GM12878 (cell line): ENCODE measurements around the gene STAMBP. TPM values are rescaled to one million over a fixed set of nuclear protein-coding genes. Genes with fewer than 3 reads are reported as not detected.

Experiments used
- ATAC-seq: fragments of 200-7000 bp; cut with Tn5 transposase; 3 replicates; pipeline ENCODE4 v1.9.1; 2020; ENCODE audit warnings: mild to moderate bottlenecking, moderate library complexity
- BruUV-seq: library from RNA; stranded (reverse); fragments of 400-500 nt; replicated peaks from 2 replicates; lab custom pipeline; 2021; lab: Mats Ljungman, UMichigan
- CTCF ChIA-PET: fragments of 300-600 bp; sonication (Branson Sonifier 250); formaldehyde crosslinking; extraction: SDS; loops from one replicate; lab custom pipeline; 2021; ENCODE audit warnings: inconsistent platforms; lab: Yijun Ruan, JAX
- POLR2A ChIA-PET: fragments of 350-600 bp; formaldehyde crosslinking; extraction: SDS; loops from one replicate; lab custom pipeline; 2021; ENCODE audit warnings: inconsistent platforms; lab: Charles Lee
- RAD21 ChIA-PET: fragments of 300-600 bp; sonication (Branson Sonifier 250); formaldehyde crosslinking; loops from one replicate; lab custom pipeline; 2023; ENCODE audit warnings: antibody characterized with exemption; ENCODE audit not compliant: unreplicated experiment; lab: Charles Lee
- SMC1A ChIA-PET: fragments of 300-600 bp; sonication (Branson Sonifier 250); formaldehyde crosslinking; loops from one replicate; lab custom pipeline; 2023; ENCODE audit not compliant: unreplicated experiment, uncharacterized antibody; lab: Charles Lee
- DNase-seq: peaks from one replicate; pipeline ENCODE4 v3.0.0-alpha.2; 2011; ENCODE audit warnings: low read depth, low spot score
- FAIRE-seq: peaks from 3 replicates; lab custom pipeline; 2011; peaks lifted over from hg19 to GRCh38; lab: Jason Lieb, UNC
- H2AFZ ChIP-seq: 2 replicates; pipeline ENCODE4 v1.6.0; 2011; ENCODE audit warnings: low read depth, low read length, control low read depth; ENCODE audit not compliant: control insufficient read depth
- H3K27ac ChIP-seq: 2 replicates; pipeline ENCODE4 v1.5.1; 2011; ENCODE audit warnings: control low read depth; ENCODE audit not compliant: control insufficient read depth, insufficient read depth
- H3K27me3 ChIP-seq, 2 experiments: replicated peaks in 1 of 2; 2 replicates each; pipeline versions ENCODE4 v1.6.0 to v1.6.1; 2011; ENCODE audit warnings: low read length in 1 of 2; ENCODE audit not compliant: control insufficient read depth in 2 of 2, insufficient read depth in 2 of 2
- H3K36me3 ChIP-seq, 2 experiments: 2 replicates each; pipeline ENCODE4 v1.5.1; 2011; ENCODE audit warnings: low read length in 1 of 2; ENCODE audit not compliant: control insufficient read depth in 2 of 2, insufficient read depth in 2 of 2
- H3K4me1 ChIP-seq: 2 replicates; pipeline ENCODE4 v1.6.1; 2011; ENCODE audit warnings: mild to moderate bottlenecking, low read length, moderate library complexity, mixed read lengths; ENCODE audit not compliant: control insufficient read depth, insufficient read depth
- H3K4me2 ChIP-seq: 2 replicates; pipeline ENCODE4 v1.6.0; 2011; ENCODE audit warnings: control low read depth; ENCODE audit not compliant: control insufficient read depth, insufficient read depth
- H3K4me3 ChIP-seq: fragments of 200-600 bp; sonication (generic); 2 replicates; pipeline ENCODE4 v1.5.1; 2016
- H3K79me2 ChIP-seq: 2 replicates; pipeline ENCODE4 v1.6.0; 2011; ENCODE audit warnings: low read length; ENCODE audit not compliant: control insufficient read depth, insufficient read depth
- H3K9ac ChIP-seq: 2 replicates; pipeline ENCODE4 v1.8.0; 2011; ENCODE audit warnings: low read length, control low read depth, mixed read lengths; ENCODE audit not compliant: control insufficient read depth, insufficient read depth
- H3K9me3 ChIP-seq: replicated peaks from 3 replicates; pipeline ENCODE4 v1.5.1; 2011; ENCODE audit warnings: mild to moderate bottlenecking, low read length; ENCODE audit not compliant: control insufficient read depth, insufficient read depth
- H4K20me1 ChIP-seq: 2 replicates; pipeline ENCODE4 v1.6.0; 2011; ENCODE audit not compliant: control insufficient read depth, insufficient read depth
- BHLHE40 ChIP-seq, 2 experiments: fragments of 450-650 bp in 1 of 2; IDR thresholded peaks; 2 replicates each; pipeline ENCODE4 v1.6.1; 2011 to 2017; ENCODE audit warnings: low read depth in 2 of 2, borderline replicate concordance in 1 of 2, improper control_type of control experiment in 1 of 2, low read length in 1 of 2, mild to moderate bottlenecking in 1 of 2
- BMI1 ChIP-seq: fragments of 450-650 bp; IDR thresholded peaks from 2 replicates; pipeline ENCODE4 v1.6.1; 2016; ENCODE audit warnings: mild to moderate bottlenecking, moderate library complexity, borderline replicate concordance
- CHD1 ChIP-seq: IDR thresholded peaks from 2 replicates; pipeline ENCODE4 v1.6.1; 2012; ENCODE audit warnings: low read depth, low read length, improper control_type of control experiment
- EP300 ChIP-seq, 2 experiments: fragments of 150-350 bp in 1 of 2; IDR thresholded peaks; 2 replicates each; pipeline ENCODE4 v1.6.1; 2011 to 2012; ENCODE audit warnings: low read depth in 2 of 2, low read length in 2 of 2, borderline replicate concordance in 1 of 2, improper control_type of control experiment in 1 of 2, inconsistent platforms in 1 of 2; ENCODE audit not compliant: control insufficient read depth in 1 of 2
- KLF5 ChIP-seq: fragments of 450-650 bp; IDR thresholded peaks from 2 replicates; pipeline ENCODE4 v1.6.1; 2014; ENCODE audit warnings: mild to moderate bottlenecking; ENCODE audit not compliant: partially characterized antibody
- LARP7 ChIP-seq: fragments of 450-650 bp; IDR thresholded peaks from 2 replicates; pipeline ENCODE4 v1.6.1; 2017; ENCODE audit warnings: mild to moderate bottlenecking
- NR2C2 ChIP-seq: IDR thresholded peaks from 2 replicates; pipeline ENCODE4 v1.6.1; 2011; ENCODE audit warnings: borderline replicate concordance, low read depth; ENCODE audit not compliant: control insufficient read depth, insufficient read length
- ZNF207 ChIP-seq: fragments of 450-650 bp; IDR thresholded peaks from 2 replicates; pipeline ENCODE4 v1.6.1; 2014; ENCODE audit warnings: antibody characterized with exemption, mild to moderate bottlenecking, borderline replicate concordance
- ZNF24 ChIP-seq: fragments of 450-650 bp; IDR thresholded peaks from 2 replicates; pipeline ENCODE4 v1.6.1; 2017; ENCODE audit warnings: antibody characterized with exemption, mild to moderate bottlenecking
- ZNF274 ChIP-seq: IDR thresholded peaks from one replicate; pipeline ENCODE4 v1.8.0; 2011; ENCODE audit not compliant: insufficient read length, insufficient read depth
- WGBS: methylation state at CpG from one replicate; pipeline ENCODE4 v1.1.6; 2016; ENCODE audit warnings: low lambda C conversion rate; ENCODE audit not compliant: insufficient replicate concordance, insufficient coverage; ENCODE audit errors: missing lambda C conversion rate; 5-methylcytosine and 5-hydroxymethylcytosine counted together
- in situ Hi-C: fragments of 300-500 bp; cut with MboI; formaldehyde crosslinking; loops from 9 replicates; pipeline ENCODE4 v1.14.3; 2018; ENCODE audit warnings: mixed read lengths
- intact Hi-C: fragments of 100-400 bp; cut with micrococcal nuclease; formaldehyde crosslinking; loops from one replicate; pipeline ENCODE4 v1.14.2; 2022; ENCODE audit not compliant: unreplicated experiment
- polyA plus RNA-seq, 11 experiments: library from polyadenylated mRNA; depleted of rRNA in 4 of 11; unstranded in 6 of 11; stranded (reverse) in 5 of 11; fragments of >200 nt; fragmentation: Nextera tagmentation in 4 of 11; fragmentation: Illumina TruSeq in 1 of 11; extraction: Ambion mirVana in 4 of 11; extraction: Trizol in 1 of 11; gene quantifications; 1 replicate in 1 of 11; 2 replicates in 10 of 11; pipeline versions ENCODE4 v1.2.1 to v1.2.3, GENCODE V29; 2011 to 2016; ENCODE audit warnings: inconsistent platforms in 2 of 11, missing spikeins in 2 of 11, low read depth in 1 of 11
- total RNA-seq, 4 experiments: library from RNA; depleted of rRNA in 3 of 4; stranded (reverse); fragments of >200 nt in 3 of 4; fragmentation: Illumina TruSeq in 1 of 4; extraction: Trizol in 1 of 4; gene quantifications; 2 replicates each; pipeline versions ENCODE4 v1.2.1 to v1.2.3, GENCODE V29; 2013 to 2021
- TF ChIP-seq, protein P1 (sequence below): IDR thresholded peaks from 2 replicates; pipeline ENCODE4 v1.6.1; 2011; ENCODE audit warnings: borderline replicate concordance, low read depth, mild to moderate bottlenecking, moderate library complexity, low read length; ENCODE audit not compliant: insufficient read depth, poor library complexity, severe bottlenecking
- TF ChIP-seq, protein P2 (sequence below): fragments of 450-650 bp; IDR thresholded peaks from 2 replicates; pipeline ENCODE4 v1.6.1; 2016; ENCODE audit warnings: mild to moderate bottlenecking
- TF ChIP-seq, protein P3 (sequence below): IDR thresholded peaks from 2 replicates; pipeline ENCODE4 v1.6.1; 2012; ENCODE audit warnings: improper control_type of control experiment, low read depth, low read length; ENCODE audit not compliant: insufficient replicate concordance

The STAMBP gene
- total and polyA plus RNA-seq, 10 of the 15 experiments (the other 5 are each of a cell fraction or from before 2014, with no cell fraction given) = 38.9 to 84.1 (median 69.7) TPM

DNA sequence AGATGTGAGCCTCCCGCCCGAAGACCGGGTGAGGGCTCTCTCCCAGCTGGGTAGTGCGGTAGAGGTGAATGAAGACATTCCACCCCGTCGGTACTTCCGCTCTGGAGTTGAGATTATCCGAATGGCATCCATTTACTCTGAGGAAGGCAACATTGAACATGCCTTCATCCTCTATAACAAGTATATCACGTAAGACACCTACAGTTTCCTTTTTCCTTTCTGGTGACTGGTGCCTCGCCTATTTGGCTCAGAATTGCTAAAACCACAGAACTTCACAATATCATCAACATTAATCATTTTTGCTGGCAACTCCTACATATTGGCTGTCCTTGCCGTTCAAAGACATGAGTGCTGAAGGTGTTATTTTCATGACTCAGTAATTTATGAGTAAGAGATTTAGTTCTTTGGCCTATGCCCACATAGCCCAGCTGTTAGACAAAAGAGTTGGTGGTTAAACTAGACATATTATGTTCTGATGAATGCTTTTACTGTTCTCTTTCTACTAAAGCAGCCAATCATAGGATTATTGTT is 2.2 kb downstream of the STAMBP start:
- ChIA-PET RAD21 (no interaction called here), CTCF (no interaction called here), POLR2A (interaction anchor here (0.6 kb wide), 1 partner anchor 34 kb away, joined by 3 read pairs; no protein-coding TSS in a partner anchor), SMC1A (interaction anchor here (0.5 to 1.1 kb wide), 2 partner anchors 77 to 143 kb away, joined by 3 read pairs; no protein-coding TSS in a partner anchor)
- peaks cover 23% of the 10 kb centered on the region for H3K79me2 ChIP-seq
- H3K9me3 ChIP-seq = peaks cover 3% of the 10 kb centered on the region
- no peak overlapping the region for H2AFZ ChIP-seq
- FAIRE-seq (no peak), ATAC-seq (peak; percentile 36), DNase-seq (no peak)
- H3K4me1 ChIP-seq = peaks cover 7% of the 10 kb centered on the region; the same call in 1 of the 2 replicates
- 85% methylated on average over 11 of the region's 11 CpGs for WGBS
- H3K27me3 ChIP-seq = no peaks in the 10 kb centered on the region
- BruUV-seq = no TSS peak
- peaks cover 0 to 4% of the 10 kb centered on the region in 2 experiments; a peak in 2 of 4 replicates for H3K36me3 ChIP-seq
- H4K20me1 ChIP-seq = no peaks in the 10 kb centered on the region
- H3K27ac ChIP-seq = no peak overlapping the region; the same call in 1 of the 2 replicates
- intact Hi-C loops (no loop called here), in situ Hi-C loops (no loop called here)
- no peak overlapping the region for H3K9ac ChIP-seq
- H3K4me3 ChIP-seq = no peak overlapping the region
- H3K4me2 ChIP-seq = peak overlapping the region; percentile 85
- TF ChIP-seq, protein P1, sequence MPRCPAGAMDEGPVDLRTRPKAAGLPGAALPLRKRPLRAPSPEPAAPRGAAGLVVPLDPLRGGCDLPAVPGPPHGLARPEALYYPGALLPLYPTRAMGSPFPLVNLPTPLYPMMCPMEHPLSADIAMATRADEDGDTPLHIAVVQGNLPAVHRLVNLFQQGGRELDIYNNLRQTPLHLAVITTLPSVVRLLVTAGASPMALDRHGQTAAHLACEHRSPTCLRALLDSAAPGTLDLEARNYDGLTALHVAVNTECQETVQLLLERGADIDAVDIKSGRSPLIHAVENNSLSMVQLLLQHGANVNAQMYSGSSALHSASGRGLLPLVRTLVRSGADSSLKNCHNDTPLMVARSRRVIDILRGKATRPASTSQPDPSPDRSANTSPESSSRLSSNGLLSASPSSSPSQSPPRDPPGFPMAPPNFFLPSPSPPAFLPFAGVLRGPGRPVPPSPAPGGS = peak; percentile 62
- TF ChIP-seq, protein P2, sequence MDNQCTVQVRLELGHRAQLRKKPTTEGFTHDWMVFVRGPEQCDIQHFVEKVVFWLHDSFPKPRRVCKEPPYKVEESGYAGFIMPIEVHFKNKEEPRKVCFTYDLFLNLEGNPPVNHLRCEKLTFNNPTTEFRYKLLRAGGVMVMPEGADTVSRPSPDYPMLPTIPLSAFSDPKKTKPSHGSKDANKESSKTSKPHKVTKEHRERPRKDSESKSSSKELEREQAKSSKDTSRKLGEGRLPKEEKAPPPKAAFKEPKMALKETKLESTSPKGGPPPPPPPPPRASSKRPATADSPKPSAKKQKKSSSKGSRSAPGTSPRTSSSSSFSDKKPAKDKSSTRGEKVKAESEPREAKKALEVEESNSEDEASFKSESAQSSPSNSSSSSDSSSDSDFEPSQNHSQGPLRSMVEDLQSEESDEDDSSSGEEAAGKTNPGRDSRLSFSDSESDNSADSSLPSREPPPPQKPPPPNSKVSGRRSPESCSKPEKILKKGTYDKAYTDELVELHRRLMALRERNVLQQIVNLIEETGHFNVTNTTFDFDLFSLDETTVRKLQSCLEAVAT = peak; percentile 34; the same call in 1 of the 2 replicates
- TF ChIP-seq BMI1 = no peak
- TF ChIP-seq BHLHE40 (IDR thresholded peaks at IDR 0.05; ENCODE audit: borderline replicate concordance in 1 of 2, low read depth in 2 of 2, low read length in 1 of 2) = no peak
- no peak for TF ChIP-seq ZNF207
- no peak for TF ChIP-seq LARP7
- TF ChIP-seq ZNF24 = no peak
- no peak for TF ChIP-seq NR2C2
- no peak for TF ChIP-seq ZNF274
- no peak for TF ChIP-seq EP300 (IDR thresholded peaks at IDR 0.05; ENCODE audit: borderline replicate concordance in 1 of 2, control insufficient read depth in 1 of 2, low read depth in 2 of 2, low read length in 2 of 2)
- TF ChIP-seq CHD1 = no peak
- TF ChIP-seq, protein P3, sequence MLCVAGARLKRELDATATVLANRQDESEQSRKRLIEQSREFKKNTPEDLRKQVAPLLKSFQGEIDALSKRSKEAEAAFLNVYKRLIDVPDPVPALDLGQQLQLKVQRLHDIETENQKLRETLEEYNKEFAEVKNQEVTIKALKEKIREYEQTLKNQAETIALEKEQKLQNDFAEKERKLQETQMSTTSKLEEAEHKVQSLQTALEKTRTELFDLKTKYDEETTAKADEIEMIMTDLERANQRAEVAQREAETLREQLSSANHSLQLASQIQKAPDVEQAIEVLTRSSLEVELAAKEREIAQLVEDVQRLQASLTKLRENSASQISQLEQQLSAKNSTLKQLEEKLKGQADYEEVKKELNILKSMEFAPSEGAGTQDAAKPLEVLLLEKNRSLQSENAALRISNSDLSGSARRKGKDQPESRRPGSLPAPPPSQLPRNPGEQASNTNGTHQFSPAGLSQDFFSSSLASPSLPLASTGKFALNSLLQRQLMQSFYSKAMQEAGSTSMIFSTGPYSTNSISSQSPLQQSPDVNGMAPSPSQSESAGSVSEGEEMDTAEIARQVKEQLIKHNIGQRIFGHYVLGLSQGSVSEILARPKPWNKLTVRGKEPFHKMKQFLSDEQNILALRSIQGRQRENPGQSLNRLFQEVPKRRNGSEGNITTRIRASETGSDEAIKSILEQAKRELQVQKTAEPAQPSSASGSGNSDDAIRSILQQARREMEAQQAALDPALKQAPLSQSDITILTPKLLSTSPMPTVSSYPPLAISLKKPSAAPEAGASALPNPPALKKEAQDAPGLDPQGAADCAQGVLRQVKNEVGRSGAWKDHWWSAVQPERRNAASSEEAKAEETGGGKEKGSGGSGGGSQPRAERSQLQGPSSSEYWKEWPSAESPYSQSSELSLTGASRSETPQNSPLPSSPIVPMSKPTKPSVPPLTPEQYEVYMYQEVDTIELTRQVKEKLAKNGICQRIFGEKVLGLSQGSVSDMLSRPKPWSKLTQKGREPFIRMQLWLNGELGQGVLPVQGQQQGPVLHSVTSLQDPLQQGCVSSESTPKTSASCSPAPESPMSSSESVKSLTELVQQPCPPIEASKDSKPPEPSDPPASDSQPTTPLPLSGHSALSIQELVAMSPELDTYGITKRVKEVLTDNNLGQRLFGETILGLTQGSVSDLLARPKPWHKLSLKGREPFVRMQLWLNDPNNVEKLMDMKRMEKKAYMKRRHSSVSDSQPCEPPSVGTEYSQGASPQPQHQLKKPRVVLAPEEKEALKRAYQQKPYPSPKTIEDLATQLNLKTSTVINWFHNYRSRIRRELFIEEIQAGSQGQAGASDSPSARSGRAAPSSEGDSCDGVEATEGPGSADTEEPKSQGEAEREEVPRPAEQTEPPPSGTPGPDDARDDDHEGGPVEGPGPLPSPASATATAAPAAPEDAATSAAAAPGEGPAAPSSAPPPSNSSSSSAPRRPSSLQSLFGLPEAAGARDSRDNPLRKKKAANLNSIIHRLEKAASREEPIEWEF = no peak
- no peak for TF ChIP-seq KLF5
